Endothelial cell of umbilical vein (primary cell): ENCODE measurements around the gene ATP1A3. TPM values are rescaled to one million over a fixed set of nuclear protein-coding genes. Genes with fewer than 3 reads are reported as not detected.
"Not testable (repeated sequence)": the region's sequence is repeated elsewhere in the genome, so short reads cannot be mapped to it uniquely, and the experiment has no call there.

Source experiments
- BruUV-seq: library from RNA; stranded (reverse); fragments of 400-500 nt; replicated peaks from 2 replicates; lab custom pipeline; 2021; lab: Mats Ljungman, UMichigan
- CTCF ChIA-PET: fragments of 300-600, 350-600 bp; sonication (Branson Sonifier 250); formaldehyde crosslinking; loops from one replicate; lab custom pipeline; 2021; ENCODE audit warnings: antibody characterized with exemption, inconsistent platforms; lab: Charles Lee
- POLR2A ChIA-PET: fragments of 300-600, 350-600 bp; sonication (Branson Sonifier 250); formaldehyde crosslinking; loops from one replicate; lab custom pipeline; 2021; ENCODE audit warnings: antibody characterized with exemption, inconsistent platforms; lab: Charles Lee
- DNase-seq: peaks from one replicate; pipeline ENCODE4 v3.0.0-alpha.2; 2011; ENCODE audit warnings: low read depth, low spot score
- FAIRE-seq: peaks from 2 replicates; lab custom pipeline; 2011; peaks lifted over from hg19 to GRCh38; lab: Jason Lieb, UNC
- H2AFZ ChIP-seq: 2 replicates; pipeline ENCODE4 v1.6.0; 2012; ENCODE audit warnings: low read depth, low read length, control low read depth, inconsistent platforms
- H3K27ac ChIP-seq: 2 replicates; pipeline ENCODE4 v1.5.1; 2011; ENCODE audit warnings: low read depth, mild to moderate bottlenecking, control low read depth, low read length, moderate library complexity; ENCODE audit not compliant: insufficient read depth
- H3K27me3 ChIP-seq, 2 experiments: 2 replicates each; pipeline versions ENCODE4 v1.6.0 to v1.6.1; 2011; ENCODE audit warnings: low read length in 2 of 2, mixed read lengths in 1 of 2; ENCODE audit not compliant: control insufficient read depth in 2 of 2, insufficient read depth in 2 of 2
- H3K36me3 ChIP-seq, 2 experiments: 2 replicates in 1 of 2; 3 replicates in 1 of 2; pipeline ENCODE4 v1.5.1; 2011; ENCODE audit warnings: low read length in 2 of 2, mild to moderate bottlenecking in 1 of 2, moderate library complexity in 1 of 2; ENCODE audit not compliant: control insufficient read depth in 2 of 2, insufficient read depth in 2 of 2; ENCODE audit errors: extremely low read depth in 1 of 2
- H3K4me1 ChIP-seq: 3 replicates; pipeline ENCODE4 v1.5.1; 2011; ENCODE audit warnings: mild to moderate bottlenecking, low read length; ENCODE audit not compliant: control insufficient read depth, insufficient read depth; ENCODE audit errors: extremely low read depth
- H3K4me2 ChIP-seq: 2 replicates; pipeline ENCODE4 v1.6.1; 2011; ENCODE audit warnings: low read length, control low read depth, mixed read lengths; ENCODE audit not compliant: insufficient read depth
- H3K4me3 ChIP-seq, 3 experiments: fragments of 200-600 bp in 1 of 3; sonication (generic), shearing (Covaris generic) in 1 of 3; replicated peaks in 1 of 3; 2 replicates each; pipeline ENCODE4 v1.5.1; 2011 to 2016; ENCODE audit warnings: control low read depth in 3 of 3, low read length in 3 of 3, mild to moderate bottlenecking in 2 of 3, inconsistent platforms in 1 of 3, low read depth in 1 of 3, moderate library complexity in 1 of 3; ENCODE audit not compliant: insufficient read depth in 1 of 3
- H3K79me2 ChIP-seq: 2 replicates; pipeline ENCODE4 v1.6.0; 2012; ENCODE audit warnings: low read length, inconsistent platforms; ENCODE audit not compliant: control insufficient read depth, insufficient read depth
- H3K9ac ChIP-seq: replicated peaks from 2 replicates; pipeline ENCODE3; 2011; ENCODE audit warnings: low read length, control low read depth; ENCODE audit not compliant: insufficient read depth; ENCODE audit errors: extremely low read depth
- H3K9me1 ChIP-seq: replicated peaks from 3 replicates; pipeline ENCODE4 v1.6.0; 2011; ENCODE audit warnings: mild to moderate bottlenecking, low read length; ENCODE audit not compliant: control insufficient read depth, insufficient read depth; ENCODE audit errors: extremely low read depth
- H3K9me3 ChIP-seq: replicated peaks from 2 replicates; pipeline ENCODE4 v1.5.1; 2012; ENCODE audit warnings: low read length, inconsistent platforms; ENCODE audit not compliant: control insufficient read depth, insufficient read depth
- H4K20me1 ChIP-seq: replicated peaks from 2 replicates; pipeline ENCODE3; 2011; ENCODE audit warnings: mild to moderate bottlenecking, low read length; ENCODE audit not compliant: control insufficient read depth, insufficient read depth; ENCODE audit errors: extremely low read depth
- EZH2 ChIP-seq: IDR thresholded peaks from 2 replicates; pipeline ENCODE4 v1.6.1; 2012; ENCODE audit warnings: borderline replicate concordance, low read depth, mild to moderate bottlenecking, moderate library complexity, low read length, inconsistent platforms; ENCODE audit not compliant: severe bottlenecking
- FOS ChIP-seq: IDR thresholded peaks from 2 replicates; pipeline ENCODE4 v1.6.1; 2011; ENCODE audit warnings: mild to moderate bottlenecking, low read length, moderate library complexity, borderline replicate concordance; ENCODE audit not compliant: insufficient read depth
- GATA2 ChIP-seq: IDR thresholded peaks from 2 replicates; pipeline ENCODE4 v1.7.0; 2011; ENCODE audit warnings: low read depth, mild to moderate bottlenecking, moderate library complexity, mixed read lengths, low read length; ENCODE audit not compliant: insufficient read length, insufficient read depth
- JUN ChIP-seq: IDR thresholded peaks from 2 replicates; pipeline ENCODE4 v1.6.1; 2011; ENCODE audit warnings: borderline replicate concordance, low read depth; ENCODE audit not compliant: insufficient read length, insufficient read depth
- MAX ChIP-seq: IDR thresholded peaks from 2 replicates; pipeline ENCODE4 v1.6.1; 2011; ENCODE audit not compliant: insufficient read depth, insufficient read length
- MYC ChIP-seq: IDR thresholded peaks from one replicate; pipeline ENCODE4 v1.6.1; 2011; ENCODE audit warnings: mild to moderate bottlenecking, low read depth, low read length
- POLR2A ChIP-seq: IDR thresholded peaks from 2 replicates; pipeline ENCODE4 v1.6.1; 2012; ENCODE audit warnings: low read depth, mild to moderate bottlenecking, control low read depth, low read length
- POLR2AphosphoS5 ChIP-seq: IDR thresholded peaks from 2 replicates; pipeline ENCODE4 v1.6.1; 2012; ENCODE audit warnings: low read depth, mild to moderate bottlenecking, control low read depth, low read length, moderate library complexity; ENCODE audit not compliant: insufficient read depth
- dilution Hi-C: fragments of 300-500 bp; cut with MboI; formaldehyde crosslinking; loops from one replicate; pipeline ENCODE4 v1.15.0; 2019; ENCODE audit warnings: low sequenced_read_pairs; ENCODE audit not compliant: extremely low pct_ligation_motif_present
- intact Hi-C: fragments of 100-400 bp; cut with micrococcal nuclease; formaldehyde crosslinking; loops from one replicate; pipeline ENCODE4 v1.10.0; 2022
- polyA plus RNA-seq, 4 experiments: library from polyadenylated mRNA; depleted of rRNA in 3 of 4; stranded (reverse) in 3 of 4; unstranded in 1 of 4; fragments of >200 nt; gene quantifications; 2 replicates each; pipeline versions ENCODE4 v1.2.1 to v1.2.3, GENCODE V29; 2011 to 2012; ENCODE audit warnings: missing spikeins in 1 of 4
- total RNA-seq: library from RNA; stranded (reverse); gene quantifications from 2 replicates; pipeline ENCODE4 v1.2.3, GENCODE V29; 2021
- TF ChIP-seq, protein P1 (sequence below), 2 donors: IDR thresholded peaks; 1 replicate in 1 of 2; 2 replicates in 1 of 2; pipeline ENCODE4 v1.5.1; 2011; ENCODE audit warnings: low read length in 2 of 2, mild to moderate bottlenecking in 2 of 2, moderate library complexity in 2 of 2, control low read depth in 1 of 2, inconsistent platforms in 1 of 2, low read depth in 1 of 2; ENCODE audit not compliant: insufficient read depth in 1 of 2; ENCODE audit errors: extremely low read depth in 1 of 2

Gene ATP1A3
- total and polyA plus RNA-seq, 2 donors (not counting 3 experiments of a cell fraction or from before 2014, with no cell fraction given): 0.40 TPM; not detected in 1

GRCh38 chr19:42034640-42035391 is 40.8 kb upstream of the ATP1A3 start:
- H3K4me3 ChIP-seq, H3K4me1 ChIP-seq, H3K27ac ChIP-seq, H3K9me1 ChIP-seq, H2AFZ ChIP-seq, BruUV-seq, H4K20me1 ChIP-seq, H3K27me3 ChIP-seq, H3K79me2 ChIP-seq, dilution Hi-C loops, H3K9ac ChIP-seq, H3K4me2 ChIP-seq, H3K36me3 ChIP-seq, H3K9me3 ChIP-seq, POLR2A ChIA-PET, FAIRE-seq: not testable (repeated sequence)
- TF ChIP-seq, protein P1, sequence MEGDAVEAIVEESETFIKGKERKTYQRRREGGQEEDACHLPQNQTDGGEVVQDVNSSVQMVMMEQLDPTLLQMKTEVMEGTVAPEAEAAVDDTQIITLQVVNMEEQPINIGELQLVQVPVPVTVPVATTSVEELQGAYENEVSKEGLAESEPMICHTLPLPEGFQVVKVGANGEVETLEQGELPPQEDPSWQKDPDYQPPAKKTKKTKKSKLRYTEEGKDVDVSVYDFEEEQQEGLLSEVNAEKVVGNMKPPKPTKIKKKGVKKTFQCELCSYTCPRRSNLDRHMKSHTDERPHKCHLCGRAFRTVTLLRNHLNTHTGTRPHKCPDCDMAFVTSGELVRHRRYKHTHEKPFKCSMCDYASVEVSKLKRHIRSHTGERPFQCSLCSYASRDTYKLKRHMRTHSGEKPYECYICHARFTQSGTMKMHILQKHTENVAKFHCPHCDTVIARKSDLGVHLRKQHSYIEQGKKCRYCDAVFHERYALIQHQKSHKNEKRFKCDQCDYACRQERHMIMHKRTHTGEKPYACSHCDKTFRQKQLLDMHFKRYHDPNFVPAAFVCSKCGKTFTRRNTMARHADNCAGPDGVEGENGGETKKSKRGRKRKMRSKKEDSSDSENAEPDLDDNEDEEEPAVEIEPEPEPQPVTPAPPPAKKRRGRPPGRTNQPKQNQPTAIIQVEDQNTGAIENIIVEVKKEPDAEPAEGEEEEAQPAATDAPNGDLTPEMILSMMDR (IDR thresholded peaks at IDR 0.05; ENCODE audit: extremely low read depth in 1 of 2, insufficient read depth in 1 of 2, low read depth in 1 of 2, low read length in 2 of 2): peak; percentile 80 to 86
- DNase-seq: peak; percentile 42
- intact Hi-C loops: loop anchor here (1.0 kb wide), 1 partner anchor 57 kb away; no protein-coding TSS in a partner anchor
- CTCF ChIA-PET: interaction anchor here (0.5 to 1.5 kb wide), 39 partner anchors 9 to 202 kb away, joined by 3 to 29 read pairs (median 4); partner anchors contain the start of genes RABAC1 and ZNF574

DNA sequence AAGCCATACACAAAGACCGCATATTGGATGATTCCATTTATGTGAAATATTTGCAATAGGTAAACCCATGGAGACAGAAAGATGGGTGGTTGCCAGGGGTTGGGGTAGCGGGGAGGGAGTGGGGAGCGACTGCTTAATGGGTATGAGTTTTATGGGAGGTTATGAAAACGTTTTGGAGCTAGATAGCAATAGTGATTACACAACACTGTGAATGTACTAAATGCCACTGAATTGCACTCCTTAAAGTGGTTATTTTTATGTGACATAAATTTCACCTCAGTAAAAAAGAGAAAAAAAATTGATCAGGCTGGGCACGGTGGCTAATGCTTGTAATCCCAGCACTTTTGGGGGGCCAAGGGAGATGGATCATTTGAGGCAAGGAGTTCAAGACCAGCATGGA is 39.4 kb upstream of the ATP1A3 start:
- no peaks in the 10 kb centered on the region for H3K4me1 ChIP-seq
- no peaks in the 10 kb centered on the region for H4K20me1 ChIP-seq
- H3K36me3 ChIP-seq: no peaks in the 10 kb centered on the region
- ChIA-PET POLR2A (no interaction called here), CTCF (no interaction called here)
- TF ChIP-seq POLR2A (no peak), JUN (no peak), GATA2 (no peak), EZH2 (no peak), POLR2AphosphoS5 (no peak), MAX (no peak), MYC (no peak), FOS (no peak)
- TF ChIP-seq, protein P1 (IDR thresholded peaks at IDR 0.05; ENCODE audit: extremely low read depth in 1 of 2, insufficient read depth in 1 of 2, low read depth in 1 of 2, low read length in 2 of 2): no peak
- no peak overlapping the region for H2AFZ ChIP-seq
- dilution Hi-C loops: no loop called here
- FAIRE-seq: no peak
- H3K79me2 ChIP-seq: no peaks in the 10 kb centered on the region
- H3K4me3 ChIP-seq: no peak overlapping the region
- BruUV-seq: no TSS peak
- H3K9me3 ChIP-seq: no peaks in the 10 kb centered on the region
- no peak for DNase-seq
- no peaks in the 10 kb centered on the region for H3K9me1 ChIP-seq
- H3K27me3 ChIP-seq: peaks cover 0 to 4% of the 10 kb centered on the region in 2 experiments
- intact Hi-C loops: no loop called here
- no peak overlapping the region for H3K4me2 ChIP-seq
- no peak overlapping the region for H3K27ac ChIP-seq
- H3K9ac ChIP-seq: no peak overlapping the region
